HG02642 (cell line): ENCODE results near the gene EPB41L1.

Experiments used
- ATAC-seq: cut with Tn5 transposase; IDR thresholded peaks from one replicate; pipeline ENCODE4 v1.9.1; 2021; ENCODE audit warnings: mild to moderate bottlenecking; ENCODE audit not compliant: unreplicated experiment, poor library complexity

Gene EPB41L1

GRCh38 chr20:36153204-36153603, 1.3 kb upstream of the EPB41L1 start:
- no peak for ATAC-seq

DNA sequence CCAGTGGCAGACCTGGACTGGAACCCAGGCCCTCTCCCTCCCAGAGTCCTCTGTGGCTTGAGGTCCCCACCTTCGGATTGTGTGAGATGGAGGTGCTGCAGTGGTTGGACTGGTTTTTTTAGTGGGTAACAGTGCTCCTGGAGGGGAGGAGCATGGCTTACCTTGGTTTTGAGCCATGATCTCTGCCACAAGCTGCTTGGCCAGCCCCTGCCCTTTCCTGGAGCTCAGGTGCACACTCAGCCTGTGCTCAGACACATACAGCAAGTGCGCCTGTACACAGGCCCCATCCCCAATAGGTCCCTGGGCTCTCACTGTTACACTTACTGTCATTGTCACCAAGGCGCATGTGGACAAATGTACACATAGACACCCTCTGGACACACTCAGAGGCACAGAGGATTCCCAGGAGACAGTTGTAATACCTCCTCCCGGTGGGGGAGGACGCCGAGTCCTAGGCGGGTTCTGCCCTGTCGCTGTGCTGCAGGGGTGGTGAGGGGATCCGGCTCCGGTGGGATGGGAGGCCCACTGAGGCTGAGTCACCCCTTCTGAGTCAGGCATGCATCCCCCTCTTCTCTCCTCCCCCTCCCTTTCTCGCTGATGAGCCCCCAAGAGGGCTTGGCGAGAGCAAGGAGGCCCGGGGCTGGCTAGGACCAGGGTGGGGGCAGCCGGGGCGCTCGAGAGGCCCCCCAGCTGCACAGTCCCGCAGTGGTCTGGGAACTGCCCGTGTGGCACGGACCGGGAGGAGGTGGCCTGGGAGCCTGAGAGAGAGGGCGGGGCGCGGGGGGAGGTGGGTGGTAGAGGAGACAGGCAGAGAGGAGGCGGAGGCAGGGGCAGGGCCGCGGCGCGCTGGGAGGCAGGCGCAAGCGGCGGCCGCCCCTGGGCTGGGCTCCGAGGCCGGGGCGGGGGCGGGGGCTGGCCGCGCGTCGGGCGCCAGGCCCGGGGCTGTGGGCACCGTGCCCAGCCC, 522 bp upstream of the EPB41L1 start:
- ATAC-seq: no peak

GRCh38 chr20:36155629-36155971, 1.1 kb downstream of the EPB41L1 start:
- no peak for ATAC-seq

DNA sequence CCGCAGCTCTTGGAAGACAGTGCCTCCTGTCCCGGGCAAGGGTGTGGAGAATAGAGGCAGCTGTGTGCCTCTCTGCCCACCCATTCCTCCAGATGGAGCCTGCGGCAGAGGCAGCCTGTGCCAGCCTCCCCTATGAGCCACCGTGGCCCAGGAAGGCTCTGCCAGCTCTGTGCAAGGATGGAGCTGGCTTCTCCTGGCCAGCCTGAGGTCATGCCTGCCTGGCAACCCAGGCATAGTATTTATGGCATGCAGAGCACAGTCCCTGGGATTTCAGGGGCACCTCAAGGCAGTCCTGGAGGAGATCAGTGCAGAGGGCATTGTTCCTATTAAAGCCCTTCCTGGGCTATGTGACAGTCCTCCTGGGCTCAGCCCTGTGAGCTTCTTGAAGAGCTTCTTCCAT, 1.5 kb downstream of the EPB41L1 start:
- ATAC-seq: no peak

DNA sequence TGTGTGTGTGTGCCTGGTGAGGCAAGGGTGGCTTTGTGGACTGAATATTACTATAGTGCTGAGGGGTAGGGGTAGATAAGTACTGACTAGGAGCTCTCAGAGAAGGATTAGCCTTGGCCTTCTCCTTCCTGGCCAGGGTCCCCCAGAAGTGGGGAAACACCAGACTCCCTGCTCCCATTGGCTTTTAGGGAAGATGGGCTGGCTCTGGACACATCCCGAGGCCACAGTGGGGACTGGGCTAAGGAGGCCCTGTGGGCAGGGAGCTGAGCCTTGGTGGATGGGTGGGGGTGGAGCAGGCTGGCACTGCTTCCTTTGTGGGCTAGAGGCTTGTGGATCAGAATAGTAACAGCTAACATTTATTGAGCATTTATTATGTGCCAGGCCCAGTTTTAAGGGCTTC, 3.1 kb downstream of the EPB41L1 start:
- no peak for ATAC-seq

DNA sequence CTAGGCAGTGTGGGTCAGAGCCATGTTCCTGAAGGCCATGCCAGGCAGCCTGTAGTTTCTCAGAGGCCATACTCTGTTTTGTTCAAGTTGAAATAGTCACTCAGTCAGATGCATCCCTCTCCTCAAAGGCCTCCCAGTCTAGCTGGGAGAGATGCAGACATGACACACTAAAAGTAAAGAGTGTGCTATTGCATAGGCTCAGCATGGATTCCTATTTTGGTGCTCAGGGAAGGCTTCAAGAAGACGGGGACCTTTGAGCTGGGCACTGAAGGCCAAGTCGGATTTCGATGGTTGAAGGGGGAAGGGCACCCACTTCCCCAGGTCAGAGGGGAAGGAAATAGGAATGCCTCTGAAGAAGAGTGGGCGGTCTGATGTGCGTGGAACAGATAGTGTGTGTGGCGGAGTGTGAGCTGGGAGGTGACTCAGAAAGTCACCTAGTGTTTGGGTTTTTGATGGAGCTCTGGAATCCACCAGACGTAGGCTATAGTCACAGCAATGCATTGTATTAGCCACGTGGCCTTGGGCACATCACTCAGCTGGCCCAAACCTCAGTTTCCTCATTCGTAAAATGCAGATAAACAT, 3.7 kb downstream of the EPB41L1 start:
- no peak for ATAC-seq

- no peak for ATAC-seq
Measured at GRCh38 chr20:36159833-36160232, 5.3 kb downstream of the EPB41L1 start.

DNA sequence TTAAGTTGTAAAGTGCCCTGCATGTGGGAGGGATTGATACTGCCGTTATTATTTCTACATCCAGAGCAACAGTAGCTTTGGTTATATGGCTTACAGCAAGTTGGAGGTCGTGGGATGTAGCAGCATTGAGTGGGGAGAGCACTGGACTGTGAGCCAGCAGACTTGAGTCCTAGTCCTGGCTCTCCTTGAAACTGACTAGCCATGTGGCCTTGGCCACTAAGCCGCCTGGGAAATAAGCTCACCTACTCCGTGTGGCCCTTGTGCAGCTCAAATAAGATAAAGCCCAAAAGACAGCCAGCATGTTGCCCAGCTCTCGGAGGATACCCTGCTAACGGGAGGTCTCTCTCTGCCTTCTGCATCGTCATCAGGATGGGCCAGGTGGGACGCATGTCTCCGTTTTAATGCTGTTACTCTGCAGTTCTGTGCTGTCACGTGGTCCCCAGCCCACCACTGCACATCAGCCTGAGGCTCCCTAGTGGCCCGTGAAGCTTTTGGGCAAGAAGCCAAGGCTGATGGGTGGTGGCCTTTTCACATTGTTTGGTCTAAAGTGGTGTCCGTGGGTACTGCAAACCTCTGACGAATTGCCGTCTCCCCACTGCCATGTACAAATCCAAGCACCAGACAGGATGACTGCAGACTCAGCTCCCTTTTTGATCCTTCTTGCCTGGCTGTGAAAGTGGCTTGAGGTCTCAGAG, 7.9 kb downstream of the EPB41L1 start:
- ATAC-seq: no peak

- ATAC-seq: no peak
Measured at GRCh38 chr20:36167902-36168503, 13.5 kb downstream of the EPB41L1 start.

- ATAC-seq: no peak
Measured at GRCh38 chr20:36170542-36171215, 16.1 kb downstream of the EPB41L1 start.

GRCh38 chr20:36173451-36173933, 19.0 kb downstream of the EPB41L1 start:
- no peak for ATAC-seq

DNA sequence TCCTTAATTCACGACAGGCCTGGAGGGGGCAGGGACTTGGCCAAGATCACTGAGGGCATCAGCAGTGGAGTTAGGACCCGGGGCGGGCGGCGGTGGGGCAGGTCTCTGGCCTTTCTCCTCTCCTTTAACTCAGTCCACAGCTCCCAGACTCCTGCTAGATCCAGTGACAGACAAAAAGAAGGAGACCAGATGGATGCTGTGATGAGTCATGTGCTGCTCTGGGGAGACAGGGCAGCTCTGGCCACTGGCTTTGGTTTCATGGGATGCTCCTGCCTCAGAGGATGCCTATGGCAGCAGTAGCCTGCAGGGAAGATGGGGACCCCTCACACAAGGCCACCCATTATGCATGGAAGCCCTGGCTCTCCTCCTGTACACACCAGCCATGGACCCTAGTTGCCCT, 20.5 kb downstream of the EPB41L1 start:
- no peak for ATAC-seq

GRCh38 chr20:36175475-36175995, 21.0 kb downstream of the EPB41L1 start:
- ATAC-seq: no peak

GRCh38 chr20:36177716-36178115, 23.2 kb downstream of the EPB41L1 start:
- no peak for ATAC-seq

GRCh38 chr20:36179170-36179945, 24.8 kb downstream of the EPB41L1 start:
- no peak for ATAC-seq

DNA sequence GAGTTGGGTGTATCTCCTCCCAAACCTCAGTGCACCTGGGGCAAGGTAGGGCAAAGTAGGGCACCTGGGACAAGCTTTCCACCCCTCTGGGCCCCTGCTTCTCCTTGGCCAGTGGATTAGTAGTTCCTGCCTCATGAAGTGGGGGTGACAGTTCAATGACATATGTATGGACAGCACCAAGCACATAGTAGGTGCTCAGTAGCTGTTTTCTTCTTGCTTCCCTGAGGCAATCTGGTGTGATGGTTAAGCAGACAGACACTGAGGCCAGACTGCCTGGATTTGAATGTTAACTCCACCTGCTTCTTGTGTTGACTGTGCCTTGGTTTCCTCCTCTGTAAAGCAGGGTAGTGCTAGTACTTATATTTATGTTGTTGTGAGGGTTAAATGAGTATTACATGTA, 25.8 kb downstream of the EPB41L1 start:
- ATAC-seq: no peak

- no peak for ATAC-seq
Measured at GRCh38 chr20:36181934-36182603, 27.5 kb downstream of the EPB41L1 start.

- no peak for ATAC-seq
Measured at GRCh38 chr20:36182604-36183154, 28.1 kb downstream of the EPB41L1 start.
